Ovary (tissue), 9 donors: ENCODE measurements around the gene RASA3. TPM values are rescaled to one million over a fixed set of nuclear protein-coding genes. Genes with fewer than 3 reads are reported as not detected.

Experiments used
- DNase-seq, 5 donors: peaks; one replicate each; pipeline ENCODE4 v3.0.0-alpha.2; 2019 to 2020
- H3K27ac ChIP-seq, 2 donors: fragments of 200-600 bp; one replicate each; pipeline versions ENCODE4 v1.5.1 to v1.8.0; 2019 to 2022
- H3K27me3 ChIP-seq: fragments of 200-600 bp; one replicate; pipeline ENCODE4 v1.8.0; 2022
- H3K36me3 ChIP-seq: fragments of 200-600 bp; sonication (generic); one replicate; pipeline ENCODE4 v1.5.1; 2019
- H3K4me1 ChIP-seq: one replicate; pipeline ENCODE4 v1.8.1; 2013; ENCODE audit warnings: mild to moderate bottlenecking, moderate library complexity; ENCODE audit not compliant: insufficient read depth
- H3K4me3 ChIP-seq: fragments of 200-600 bp; sonication (generic); one replicate; pipeline ENCODE4 v1.5.1; 2017
- H3K9me3 ChIP-seq, 2 donors: fragments of 200-600 bp in 1 of 2; sonication (generic) in 1 of 2; one replicate each; pipeline versions ENCODE4 v1.5.1 to v1.8.1; 2013 to 2019; ENCODE audit warnings: mild to moderate bottlenecking in 1 of 2, moderate library complexity in 1 of 2
- CTCF ChIP-seq, 3 donors: fragments of 450-650 bp in 2 of 3; fragments of 200-600 bp in 1 of 3; IDR thresholded peaks; one replicate each; pipeline versions ENCODE4 v1.5.1 to v1.8.0; 2016 to 2022; ENCODE audit warnings: antibody characterized with exemption in 3 of 3, mild to moderate bottlenecking in 1 of 3
- EP300 ChIP-seq: sonication (generic); formaldehyde crosslinking; IDR thresholded peaks from one replicate; pipeline ENCODE4 v1.6.1; 2017; ENCODE audit warnings: antibody characterized with exemption
- POLR2A ChIP-seq: fragments of 450-650 bp; IDR thresholded peaks from one replicate; pipeline ENCODE4 v1.6.1; 2017; ENCODE audit warnings: antibody characterized with exemption, mild to moderate bottlenecking, moderate library complexity
- WGBS, 3 donors: extraction: QIAGEN DNeasy Blood & Tissue Kit in 1 of 3; methylation state at CpG; one replicate each; pipeline versions ENCODE4 v1.1.5 to v1.1.7; 2013 to 2017; 5-methylcytosine and 5-hydroxymethylcytosine counted together
- intact Hi-C, 4 donors: fragments of 100-400 bp; cut with DNase I; formaldehyde crosslinking; loops; one replicate each; pipeline versions ENCODE4 v1.11.0 to v1.15.1; 2022 to 2023
- polyA plus RNA-seq, 2 donors: library from polyadenylated mRNA; stranded (reverse); fragments of 200-250 nt in 1 of 2; fragments of 350-450 nt in 1 of 2; fragmentation: Illumina TruSeq in 1 of 2; extraction: RNeasy Lipid Tissue Mini Kit (QIAGEN cat#74804) in 1 of 2; gene quantifications; one replicate each; pipeline ENCODE4 v1.2.3, GENCODE V29; 2013 to 2014
- total RNA-seq, 7 donors: library from RNA; depleted of rRNA in 2 of 7; stranded (reverse); fragments of >200 nt in 2 of 7; fragmentation: NEBNext Ultra II Directional in 3 of 7; extraction: Animal tissue kit (Norgen Biotek cat#: 25700) in 3 of 7; gene quantifications; one replicate each; pipeline versions ENCODE4 v1.1.0 to v1.2.4, GENCODE V29; 2016 to 2023
- donor health status: DM: no; HTN: no; CAD: no; lungs with moderate emphysema.
- donor health status: DM: no; HTN: no; CAD: no.
- donor health status: Bipolar disorder and iron deficiency.
- donor health status: DM: yes; HTN: yes; CAD: no.
- donor health status: DM: no; HTN: no; CAD: no.
- donor health status: DM: yes; HTN: yes; CAD: no.

Gene RASA3
- total and polyA plus RNA-seq, 9 donors = 5.4 to 16.9 (median 9.4) TPM

- TF ChIP-seq EP300 (no peak), POLR2A (no peak)
- WGBS, 3 donors = 89 to 92% (median 91%) methylated on average over 18 of the region's 18 CpGs
- intact Hi-C loops = no loop called here
Observed at GRCh38 chr13:113952983-113953520, 179.4 kb downstream of the RASA3 start.

GRCh38 chr13:113952151-113952982, 180.1 kb downstream of the RASA3 start:
- intact Hi-C loops = no loop called here
- no peaks in the 10 kb centered on the region for H3K4me1 ChIP-seq
- H3K4me3 ChIP-seq = no peak overlapping the region
- no peaks in the 10 kb centered on the region for H3K9me3 ChIP-seq
- WGBS, 3 donors = 91 to 93% (median 91%) methylated on average over 35 to 42 of the region's 42 CpGs
- H3K27ac ChIP-seq = no peak overlapping the region
- H3K36me3 ChIP-seq = no peaks in the 10 kb centered on the region
- TF ChIP-seq POLR2A = no peak
- no peak for TF ChIP-seq EP300
- no peak for TF ChIP-seq CTCF (IDR thresholded peaks at IDR 0.05)
- H3K27me3 ChIP-seq = no peaks in the 10 kb centered on the region
- peak in 1 of 5 donors; percentile 21 for DNase-seq

More at GRCh38 chr13:113952983-113953520, 179.4 kb downstream of the RASA3 start:
- H3K36me3 ChIP-seq = no peaks in the 10 kb centered on the region
- H3K4me1 ChIP-seq = no peaks in the 10 kb centered on the region
- H3K27me3 ChIP-seq = no peaks in the 10 kb centered on the region
- DNase-seq = peak in 1 of 5 donors; percentile 20
- H3K4me3 ChIP-seq = no peak overlapping the region
- no peak overlapping the region for H3K27ac ChIP-seq
- no peaks in the 10 kb centered on the region for H3K9me3 ChIP-seq

GRCh38 chr13:113951246-113951999, 181.0 kb downstream of the RASA3 start:
- DNase-seq = peak; percentile 86 to 93 (median 86)
- Histone ChIP-seq H3K27ac (no peak overlapping the region), H3K27me3 (no peaks in the 10 kb centered on the region), H3K9me3 (no peaks in the 10 kb centered on the region), H3K4me1 (no peaks in the 10 kb centered on the region), H3K36me3 (no peaks in the 10 kb centered on the region), H3K4me3 (peak overlapping the region; percentile 8)
- intact Hi-C loops = loop anchor here (2.0 kb wide), 1 partner anchor 275 kb away; no protein-coding TSS in a partner anchor
- WGBS, 3 donors = 33 to 36% (median 35%) methylated on average over 39 to 42 of the region's 42 CpGs
- TF ChIP-seq CTCF (IDR thresholded peaks at IDR 0.05) = peak; percentile 78 to 87 (median 79)
- no peak for TF ChIP-seq EP300

DNA sequence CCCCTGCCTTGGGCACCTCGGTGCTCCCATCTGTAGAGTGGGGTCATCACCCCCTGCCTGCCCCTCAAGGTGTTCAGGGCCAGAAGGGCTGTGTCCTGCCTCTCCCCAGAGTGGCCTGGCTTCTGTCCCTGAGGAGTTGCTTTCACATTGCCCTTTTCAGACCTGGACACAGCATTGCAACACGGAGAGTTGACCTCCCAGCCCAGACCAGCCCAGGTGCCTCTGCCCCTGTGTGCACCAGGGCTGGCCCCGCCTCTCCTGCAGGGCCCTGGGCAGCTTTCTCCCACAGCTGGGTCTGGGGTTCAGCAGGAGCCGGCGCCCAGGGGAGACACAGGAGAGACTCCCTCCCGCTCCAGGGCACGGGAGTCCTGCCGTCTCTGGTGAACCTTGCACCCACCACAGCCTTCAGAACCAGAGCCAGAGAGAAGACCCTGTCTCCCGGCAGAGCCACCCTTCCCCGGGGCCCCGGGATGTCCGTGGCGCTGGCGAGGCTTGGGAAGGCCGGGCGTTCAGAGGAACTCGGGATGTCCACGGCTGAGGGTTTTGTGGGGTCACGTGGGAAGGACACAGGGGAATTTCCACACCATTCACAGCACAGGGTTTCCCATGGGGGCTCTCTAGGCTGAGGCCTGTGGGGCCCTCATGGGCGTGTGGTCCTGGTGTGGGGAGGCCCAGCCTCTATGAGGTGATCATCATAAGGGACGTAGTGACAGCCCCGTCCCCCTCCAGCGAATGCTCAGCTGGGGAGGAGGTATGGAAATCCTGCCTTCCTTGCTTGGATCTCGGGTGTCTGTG, 181.8 kb downstream of the RASA3 start:
- intact Hi-C loops = loop anchor here (2.0 kb wide), 1 partner anchor 276 kb away; no protein-coding TSS in a partner anchor

More for the DNA sequence above, 181.8 kb downstream of the RASA3 start:
- Histone ChIP-seq H3K9me3 (no peaks in the 10 kb centered on the region), H3K4me3 (no peak overlapping the region), H3K27ac (no peak overlapping the region), H3K27me3 (no peaks in the 10 kb centered on the region), H3K36me3 (no peaks in the 10 kb centered on the region), H3K4me1 (no peaks in the 10 kb centered on the region)
- WGBS, 3 donors = 35 to 50% (median 44%) methylated on average over 16 to 24 of the region's 24 CpGs
- TF ChIP-seq POLR2A (no peak), CTCF (IDR thresholded peaks at IDR 0.05) (no peak), EP300 (no peak)
- no peak for DNase-seq
